GM12891 (cell line): ENCODE measurements around the gene NTN3.

Experiments used
- POLR2A ChIP-seq: IDR thresholded peaks from 2 replicates; pipeline ENCODE4 v1.6.1; 2011; ENCODE audit warnings: low read depth, low read length, control low read depth
- POLR2AphosphoS5 ChIP-seq: IDR thresholded peaks from 2 replicates; pipeline ENCODE4 v1.6.1; 2011; ENCODE audit warnings: low read depth, low read length, control low read depth
- POU2F2 ChIP-seq: IDR thresholded peaks from 2 replicates; pipeline ENCODE4 v1.6.1; 2011; ENCODE audit warnings: low read depth, mild to moderate bottlenecking, control low read depth, low read length, moderate library complexity
- TAF1 ChIP-seq: IDR thresholded peaks from 2 replicates; pipeline ENCODE4 v1.6.1; 2011; ENCODE audit warnings: low read depth, low read length, control low read depth

- TF ChIP-seq TAF1 (no peak), POLR2A (no peak), POLR2AphosphoS5 (no peak), POU2F2 (no peak)
Measured at GRCh38 chr16:2471653-2472487, 773 bp downstream of the NTN3 start.
